ENCODE results near the gene TCF7L1.
"Not testable (repeated sequence)": the region's sequence is repeated elsewhere in the genome, so short reads cannot be mapped to it uniquely, and the experiment has no call there.

TCF7L1 gene

DNA sequence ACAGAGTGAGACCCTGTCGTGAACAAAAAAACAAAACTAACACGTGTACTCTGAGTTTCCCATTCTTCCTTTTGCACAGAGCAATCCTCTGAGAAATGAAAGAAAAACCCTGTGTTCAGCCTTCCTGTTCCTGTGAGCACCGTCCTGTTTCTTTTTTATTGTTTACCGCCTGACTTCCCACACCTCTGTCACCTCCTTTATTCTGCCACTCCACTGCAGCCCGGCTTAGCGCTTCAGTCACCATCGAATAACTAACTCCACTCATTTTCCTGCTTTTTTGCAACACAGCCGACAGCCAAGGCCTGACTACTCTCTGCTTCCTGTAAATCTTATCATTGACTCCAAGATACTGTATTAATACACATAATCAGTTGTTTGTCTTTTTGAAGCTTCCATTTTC, 153.7 kb downstream of the TCF7L1 start:
- DNase-seq, result no peak

DNA sequence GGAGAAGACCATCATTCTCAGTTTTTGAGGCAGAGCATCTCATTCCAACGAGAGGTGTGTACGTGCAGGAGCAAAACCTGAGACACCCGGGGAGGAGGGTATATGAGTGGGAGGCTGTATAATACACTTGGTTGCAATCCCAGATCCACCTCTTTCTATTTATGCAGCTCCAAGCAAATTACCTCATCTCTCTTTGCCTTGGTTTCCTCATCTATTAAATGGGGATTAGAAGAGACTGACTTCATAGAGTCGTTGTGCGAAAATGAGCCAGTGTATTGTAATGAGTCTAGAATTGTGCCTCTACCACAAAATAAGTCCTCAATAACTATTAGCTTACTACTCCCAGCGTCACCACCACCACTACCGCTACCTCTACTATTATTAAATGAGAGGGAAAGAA, 154.5 kb downstream of the TCF7L1 start:
- no peak for DNase-seq

DNA sequence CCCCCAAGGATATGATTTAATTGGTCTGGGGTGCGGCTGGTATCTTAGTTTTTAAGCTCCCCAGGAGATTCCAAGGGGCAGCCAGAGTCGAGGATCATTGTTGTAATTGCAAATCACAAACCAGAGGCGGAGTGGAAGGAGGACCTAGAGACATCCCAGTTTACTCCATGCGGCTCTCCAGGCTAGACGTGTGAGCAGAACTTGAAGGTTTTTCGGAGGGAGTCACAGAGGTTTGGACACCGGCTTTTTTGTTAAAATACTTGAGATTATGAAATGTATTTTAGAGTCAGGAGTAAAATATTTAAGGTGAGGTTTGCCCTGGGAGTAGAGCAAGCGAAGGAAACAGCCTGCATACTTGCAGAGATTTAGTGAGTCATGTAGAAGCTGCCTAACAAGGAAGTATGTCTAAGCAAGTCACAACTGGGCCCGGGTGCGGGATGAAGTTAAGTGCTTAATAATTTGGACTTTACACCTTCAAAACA, 155.1 kb downstream of the TCF7L1 start:
- DNase-seq, result no peak

DNA sequence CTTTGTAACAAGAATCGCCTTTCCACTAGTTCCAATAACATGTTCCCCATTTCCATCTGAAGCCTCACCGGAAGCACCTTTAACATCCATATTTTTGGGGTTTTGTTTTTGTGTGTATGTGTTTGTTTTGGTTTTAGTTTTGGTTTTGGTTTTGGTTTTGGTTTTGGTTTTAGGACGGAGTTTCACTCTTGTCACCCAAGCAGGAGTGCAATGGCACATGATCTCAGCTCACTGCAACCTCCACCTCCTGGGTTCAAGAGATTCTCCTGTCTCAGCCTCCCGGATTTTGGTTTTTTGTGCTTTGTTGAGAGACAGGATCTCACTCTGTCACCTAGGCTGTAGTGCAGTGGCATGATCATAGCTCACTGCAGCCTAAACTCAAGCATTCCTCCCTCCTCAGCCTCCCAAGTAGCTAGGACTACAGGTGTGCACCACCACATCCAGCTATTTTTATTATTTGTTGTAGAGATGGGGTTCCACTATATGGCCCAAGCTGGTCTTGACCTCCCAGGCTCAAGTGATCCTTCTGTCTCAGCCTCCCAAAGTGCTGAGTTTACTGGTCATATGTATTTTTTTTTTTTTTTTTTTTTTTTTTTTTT, 158.3 kb downstream of the TCF7L1 start:
- peak in 3 of 4 experiments; percentile 17 to 29 (median 25) for DNase-seq

DNA sequence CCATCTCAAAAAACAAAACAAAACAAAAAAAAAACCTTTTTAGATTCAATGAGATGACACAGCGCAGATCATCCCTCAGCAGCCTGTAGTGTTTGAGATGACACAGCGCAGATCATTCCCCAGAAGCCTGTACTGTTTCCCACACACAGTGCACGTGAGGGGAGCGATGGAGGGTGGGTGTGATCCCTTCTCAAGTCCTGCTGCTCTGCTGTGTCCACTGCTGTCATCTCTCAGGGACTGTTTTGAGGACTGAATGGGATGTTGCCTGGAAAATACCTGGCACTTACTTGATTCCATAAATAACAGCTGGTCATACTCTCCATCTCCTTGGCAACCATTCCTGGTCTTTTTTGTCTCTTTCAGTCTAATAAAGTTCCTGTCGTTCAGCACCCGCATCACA, 168.9 kb downstream of the TCF7L1 start:
- no peak for DNase-seq

DNA sequence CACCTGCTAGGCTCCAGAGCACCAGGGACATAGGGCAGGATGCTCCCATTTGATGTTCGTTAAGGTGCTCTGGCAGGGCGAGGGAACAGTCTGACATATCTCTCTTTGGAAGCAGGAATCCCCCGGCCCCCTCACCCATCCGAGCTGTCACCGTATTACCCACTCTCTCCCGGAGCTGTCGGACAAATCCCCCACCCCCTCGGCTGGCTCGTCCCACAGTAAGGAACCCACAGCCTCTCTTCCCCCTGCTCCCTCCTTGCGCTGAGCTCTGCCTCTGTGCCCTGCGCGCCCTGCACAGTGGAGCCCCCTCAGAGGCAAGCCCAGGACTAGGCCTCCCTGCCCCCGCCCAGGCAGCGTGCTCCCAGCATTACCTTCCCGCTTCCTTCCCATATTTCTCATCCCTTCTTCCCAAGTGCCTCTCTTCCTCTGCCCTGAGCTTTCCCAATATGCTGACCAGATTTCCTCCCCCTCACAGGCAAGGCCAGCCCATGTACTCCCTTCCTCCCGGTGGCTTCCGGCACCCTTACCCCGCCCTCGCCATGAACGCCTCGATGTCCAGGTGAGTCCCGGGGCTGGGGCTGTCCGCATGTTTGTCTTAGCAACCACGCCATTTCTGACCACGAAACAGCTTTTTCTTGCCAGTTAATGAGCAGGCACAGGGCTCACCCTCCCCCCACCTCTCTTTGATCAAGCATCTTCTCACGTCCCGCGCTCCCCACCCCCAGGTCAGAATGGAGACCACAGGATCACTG, 170.8 kb downstream of the TCF7L1 start:
- no peak for DNase-seq

DNA sequence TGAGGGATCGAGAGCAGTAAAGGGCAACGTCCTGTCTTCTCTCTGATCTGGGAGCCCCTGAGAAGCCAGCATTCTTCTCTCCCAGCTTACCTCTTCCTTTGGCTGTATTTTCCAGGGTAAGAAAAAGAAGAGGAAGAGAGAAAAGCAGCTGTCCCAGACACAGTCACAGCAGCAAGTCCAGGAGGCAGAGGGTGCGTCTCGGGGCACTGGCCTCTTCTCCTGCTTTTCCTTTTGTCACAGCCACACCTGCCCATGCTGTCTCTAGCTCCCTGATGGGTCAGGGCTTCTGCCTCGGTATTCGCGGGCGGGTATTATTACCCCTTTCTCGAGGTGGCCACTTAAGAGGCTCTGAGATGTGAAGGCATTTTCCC, 174.3 kb downstream of the TCF7L1 start:
- DNase-seq, result no peak

DNA sequence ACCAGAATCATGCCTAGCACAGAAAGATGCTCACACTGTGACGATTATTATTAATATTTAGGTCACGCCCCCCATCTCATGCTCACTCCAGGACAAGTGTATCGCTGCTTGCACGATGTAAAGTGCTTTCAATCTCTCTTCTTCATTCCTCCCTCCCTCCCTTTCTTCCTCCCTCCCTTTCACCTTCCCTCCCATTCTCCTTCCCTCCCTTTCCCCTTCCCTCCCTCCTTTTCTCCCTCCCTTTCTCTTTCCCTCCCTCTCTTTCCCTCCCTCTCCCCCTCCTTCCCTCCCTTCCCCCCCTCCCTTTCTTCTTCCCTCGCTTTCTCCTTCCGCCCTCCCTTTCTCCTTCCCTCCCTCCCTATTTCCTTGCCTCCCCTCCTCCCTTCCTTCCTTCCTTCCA, 175.0 kb downstream of the TCF7L1 start:
- no peak for DNase-seq

DNA sequence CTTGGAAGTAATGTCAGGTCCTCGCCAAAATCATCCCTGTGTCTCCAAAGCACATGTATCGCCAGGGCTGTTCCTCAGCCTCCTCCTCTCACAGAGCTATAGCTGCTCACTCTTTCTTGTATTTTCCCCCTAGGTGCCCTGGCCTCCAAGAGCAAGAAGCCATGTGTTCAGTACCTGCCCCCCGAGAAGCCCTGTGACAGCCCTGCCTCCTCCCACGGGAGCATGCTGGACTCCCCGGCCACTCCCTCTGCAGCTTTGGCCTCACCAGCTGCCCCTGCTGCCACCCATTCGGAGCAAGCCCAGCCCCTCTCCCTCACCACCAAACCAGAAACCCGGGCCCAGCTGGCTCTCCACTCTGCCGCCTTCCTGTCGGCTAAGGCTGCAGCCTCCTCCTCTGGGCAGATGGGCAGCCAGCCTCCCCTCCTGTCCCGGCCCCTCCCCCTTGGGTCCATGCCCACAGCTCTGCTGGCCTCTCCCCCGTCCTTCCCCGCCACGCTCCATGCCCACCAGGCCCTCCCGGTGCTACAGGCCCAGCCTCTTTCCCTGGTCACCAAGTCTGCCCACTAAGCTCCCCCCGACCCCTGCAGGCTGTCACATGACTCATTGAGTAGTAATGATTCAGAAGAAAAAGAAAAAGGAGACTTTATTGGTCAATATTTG, 175.8 kb downstream of the TCF7L1 start:
- DNase-seq, result peak in 1 of 4 experiments; percentile 8

DNA sequence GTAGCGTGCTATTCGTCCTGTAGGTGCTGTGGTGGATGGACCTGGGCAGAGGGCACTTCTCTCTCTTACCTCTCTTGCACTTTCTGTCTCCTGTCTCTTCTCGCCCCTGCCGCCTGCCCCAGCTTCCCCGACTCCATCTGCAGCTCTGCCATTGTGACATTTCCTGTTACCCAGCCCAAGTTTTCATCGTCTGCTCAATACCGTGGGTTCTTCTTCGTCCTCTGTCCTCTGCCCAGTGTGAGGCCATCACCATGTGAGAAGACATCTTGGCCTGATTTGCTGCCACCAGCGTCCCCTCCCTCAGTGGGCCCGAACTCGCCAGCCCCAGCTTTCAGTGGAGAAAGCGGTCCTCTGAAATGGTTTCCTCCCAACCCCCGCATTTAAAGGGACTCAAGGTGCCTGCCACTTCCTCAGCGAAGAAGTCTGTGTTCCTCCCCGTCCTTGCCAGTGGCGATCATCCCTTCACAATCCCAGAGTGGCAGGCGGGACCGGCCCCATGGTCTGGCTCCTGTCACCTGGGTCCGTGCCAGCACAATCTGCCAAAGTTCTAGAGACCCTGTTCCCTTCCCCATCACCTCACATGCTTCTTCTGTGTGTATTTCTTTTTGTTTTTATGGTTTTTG, 176.6 kb downstream of the TCF7L1 start:
- DNase-seq, result peak in 3 of 4 experiments; percentile 44 to 61 (median 47)

DNA sequence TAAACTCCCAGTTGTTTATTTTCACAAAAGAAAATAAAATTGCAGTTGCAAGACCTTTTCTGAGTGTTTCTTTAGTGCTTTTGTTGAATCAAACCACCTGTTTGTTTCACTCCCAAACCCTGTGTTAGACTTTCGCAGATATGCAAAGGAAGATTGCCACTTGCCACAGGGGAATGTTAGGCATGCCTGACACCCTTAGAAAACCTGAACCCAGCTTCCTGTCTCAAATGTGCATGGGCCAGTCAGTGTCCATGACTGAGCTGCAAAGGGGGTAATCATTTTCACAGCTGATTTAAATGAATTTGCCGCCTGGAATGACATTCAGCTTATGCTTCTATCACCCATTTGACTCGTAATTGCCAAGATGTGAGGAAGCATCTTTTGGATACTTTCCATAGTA, 177.1 kb downstream of the TCF7L1 start:
- DNase-seq, result no peak

DNA sequence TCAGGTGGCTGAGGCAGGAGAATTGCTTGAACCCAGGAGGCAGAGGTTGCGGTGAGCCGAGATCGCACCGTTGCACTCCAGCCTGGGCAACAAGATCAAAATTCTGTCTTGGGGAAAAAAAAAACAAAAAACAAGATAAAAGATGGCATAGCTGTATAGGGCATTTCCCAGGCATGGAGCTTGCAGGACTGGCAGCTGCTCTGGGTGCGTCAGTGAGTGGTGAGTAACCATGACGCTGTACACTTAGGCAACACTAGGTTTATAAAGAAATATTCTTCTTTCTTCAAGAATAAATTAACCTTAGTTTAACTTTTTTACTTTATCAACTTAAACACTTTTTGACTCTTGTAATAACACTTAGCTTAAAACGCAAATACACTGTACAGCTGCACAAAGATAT, 179.2 kb downstream of the TCF7L1 start:
- DNase-seq, result peak in 2 of 4 experiments; percentile 26 to 33

DNA sequence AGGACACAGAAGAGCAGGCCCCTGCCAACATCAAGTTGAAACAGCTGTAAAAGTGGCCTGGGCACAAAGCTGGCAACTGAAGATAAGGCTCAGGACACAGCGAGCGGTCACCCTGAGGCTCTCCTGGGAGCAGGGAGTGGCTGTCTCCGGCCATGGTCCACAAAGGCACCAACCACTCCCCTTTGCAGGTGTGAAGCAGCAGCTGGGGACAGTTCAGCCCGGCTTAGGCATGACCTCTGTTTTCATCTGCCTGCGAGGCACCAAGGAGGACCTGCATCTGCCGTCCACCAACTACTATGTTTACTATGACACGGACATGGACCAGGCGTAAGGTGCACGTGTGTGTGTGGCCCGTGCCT, 181.7 kb downstream of the TCF7L1 start:
- no peak for DNase-seq

DNA sequence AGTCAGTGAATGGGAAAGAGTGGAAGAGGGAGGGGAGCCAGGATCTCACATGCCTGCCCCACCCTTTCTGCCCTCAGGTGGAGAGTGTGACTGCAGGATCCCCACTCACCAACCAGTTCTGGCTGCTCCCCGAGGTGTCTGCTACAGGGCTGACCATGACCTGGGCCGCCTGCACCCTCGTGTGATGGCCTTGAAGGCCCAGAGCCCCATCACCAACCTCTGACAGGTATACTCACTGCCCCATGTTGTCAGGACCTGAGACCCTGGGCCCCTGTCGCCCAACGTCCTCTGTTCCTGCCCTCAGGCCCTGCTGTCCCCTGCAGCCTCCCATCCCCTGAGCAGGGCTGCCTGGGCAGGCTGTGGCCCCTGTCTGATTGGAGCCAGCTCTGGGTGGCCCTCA, 182.7 kb downstream of the TCF7L1 start:
- not testable (repeated sequence) for DNase-seq

DNA sequence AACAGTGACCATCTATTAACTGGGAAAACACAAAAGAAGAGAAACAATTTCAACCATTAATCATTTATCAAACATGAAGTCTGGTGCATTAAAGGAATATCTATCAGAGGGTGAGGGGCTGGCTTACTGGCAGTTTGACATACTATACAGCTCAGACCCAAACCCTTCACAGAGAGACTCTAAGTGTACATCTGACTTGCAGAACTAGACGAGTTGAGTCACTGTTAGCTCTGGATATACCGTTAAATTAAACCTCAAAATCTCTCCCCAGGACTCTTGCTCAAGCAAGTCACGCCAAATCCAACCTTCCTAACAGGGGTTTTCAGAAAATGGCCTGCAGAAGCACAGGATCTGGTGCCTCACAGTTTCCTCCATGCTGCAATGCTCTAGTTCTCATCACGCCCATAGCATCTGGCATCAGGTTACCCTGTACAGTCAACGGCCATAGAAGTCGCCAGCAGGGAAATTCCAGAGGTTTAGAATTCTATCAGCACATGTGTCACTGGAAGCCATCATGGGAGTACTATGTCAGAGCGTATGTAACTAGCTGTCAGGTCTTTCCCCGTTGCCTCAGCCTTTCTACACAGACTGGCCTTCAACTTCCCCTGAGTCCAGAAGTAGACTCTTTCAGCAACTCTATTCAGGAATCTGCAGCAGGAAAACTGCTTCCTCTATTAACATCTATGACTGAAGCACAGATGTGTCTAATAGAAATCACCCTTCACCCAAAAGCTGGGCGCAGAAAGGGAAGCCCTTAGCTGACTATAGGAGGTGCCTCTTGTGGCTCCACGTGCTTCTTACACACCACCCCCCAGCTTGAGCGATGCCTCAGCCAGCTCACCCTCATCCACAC, 185.3 kb downstream of the TCF7L1 start:
- peak; percentile 89 to 98 (median 92) for DNase-seq

DNA sequence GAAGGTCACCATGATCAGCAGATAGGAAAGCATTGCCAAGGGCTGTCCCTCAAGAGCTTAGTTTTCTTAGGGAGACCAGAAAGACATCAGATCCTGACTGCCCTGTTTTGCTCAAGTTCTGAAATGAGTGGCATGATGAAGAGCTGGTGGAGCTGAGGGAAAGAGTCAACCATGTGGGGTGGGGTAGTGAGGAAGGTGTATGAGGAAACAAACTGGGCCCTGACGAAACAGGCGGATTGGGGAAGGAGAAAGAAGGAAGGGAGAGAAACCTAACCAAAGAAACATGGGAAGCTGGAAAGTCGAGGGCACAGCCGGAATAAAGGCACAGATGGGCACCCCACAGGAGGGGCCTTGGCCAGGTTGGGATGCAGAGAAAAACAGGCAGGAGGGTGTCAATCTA, 186.6 kb downstream of the TCF7L1 start:
- peak; percentile 38 to 63 (median 62) for DNase-seq

DNA sequence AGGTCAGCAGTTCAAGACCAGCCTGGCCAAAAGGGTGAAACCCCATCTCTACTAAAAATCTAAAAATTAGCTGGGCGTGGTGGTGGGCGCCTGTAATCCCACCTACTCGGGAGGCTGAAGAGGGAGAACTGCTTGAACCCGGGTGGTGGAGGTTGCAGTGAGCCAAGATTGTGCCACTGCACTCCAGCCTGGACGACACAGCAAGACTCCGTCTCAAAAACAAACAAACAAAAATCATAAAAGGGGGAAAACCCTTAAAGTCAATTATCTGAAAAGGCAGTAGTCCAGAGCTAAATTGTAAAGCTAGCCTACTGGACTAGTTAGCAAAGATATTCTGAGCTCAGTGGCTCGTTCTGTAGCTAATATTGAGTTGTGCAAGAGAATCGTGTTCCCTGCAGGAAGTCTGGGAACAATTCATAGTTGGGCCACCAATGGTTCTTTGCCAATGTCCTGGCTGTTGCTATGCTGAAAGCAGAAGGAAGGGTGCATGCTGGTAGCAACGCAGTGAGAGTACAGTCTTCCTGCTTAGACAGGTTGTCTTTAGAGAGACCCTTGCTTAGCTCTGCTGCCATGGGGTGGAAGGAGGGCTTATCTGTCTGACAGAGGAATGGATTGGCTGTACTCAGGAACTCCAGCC, 190.3 kb downstream of the TCF7L1 start:
- peak in 2 of 4 experiments; percentile 27 to 33 for DNase-seq

DNA sequence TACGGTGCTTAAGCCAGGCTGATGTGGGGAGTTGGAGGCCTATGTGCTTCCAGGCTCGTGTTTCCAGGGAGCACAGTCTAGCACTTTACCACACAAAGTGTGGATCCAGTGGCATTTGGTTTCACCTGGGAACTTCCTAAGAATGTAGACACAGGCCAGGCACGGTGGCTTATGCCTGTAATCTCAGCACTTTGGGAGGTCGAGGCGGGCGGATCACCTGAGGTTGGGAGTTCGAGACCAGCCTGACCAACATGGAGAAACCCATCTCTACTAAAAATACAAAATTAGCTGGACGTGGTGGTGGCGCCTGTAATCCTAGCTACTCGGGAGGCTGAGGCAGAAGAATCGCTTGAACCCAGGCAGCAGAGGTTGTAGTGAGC, 190.8 kb downstream of the TCF7L1 start:
- DNase-seq, result not testable (repeated sequence)

DNA sequence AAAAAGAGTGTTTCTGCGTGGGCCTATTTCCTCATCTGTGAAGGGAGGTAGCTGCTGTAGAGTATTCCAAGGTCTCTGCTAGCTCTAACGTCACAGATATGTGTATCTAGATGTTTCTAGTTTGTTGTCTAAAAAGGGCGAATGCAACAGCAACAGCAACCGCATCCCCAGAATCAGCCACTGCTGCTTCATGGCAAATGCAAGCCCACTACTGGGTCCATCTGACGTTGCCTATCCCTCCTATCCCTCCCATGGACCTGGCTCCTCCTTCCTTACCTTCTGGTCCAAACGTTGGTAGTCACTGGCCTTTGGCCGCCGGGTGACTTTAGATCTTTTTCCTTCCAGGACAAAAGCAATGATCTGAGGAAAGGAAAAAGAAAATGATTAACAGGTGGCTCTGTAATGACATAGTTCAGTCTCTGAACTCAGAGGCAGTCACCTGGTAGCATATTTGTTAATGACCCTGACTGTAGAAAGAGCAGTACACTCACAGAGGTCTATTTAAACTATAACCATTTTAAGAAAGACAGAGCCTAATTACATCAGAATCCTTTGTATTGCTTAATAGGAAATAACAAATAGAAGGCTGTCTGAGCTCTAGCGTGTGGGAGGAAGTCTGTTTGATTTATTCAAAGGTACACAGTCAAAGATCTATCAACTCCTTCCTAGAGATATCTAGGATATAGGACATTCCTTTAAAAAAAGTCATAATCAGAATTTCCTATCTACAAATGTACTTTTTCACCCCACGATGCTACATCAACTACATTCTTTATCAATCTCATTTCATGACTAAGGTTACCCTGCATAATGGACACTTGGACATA, 191.7 kb downstream of the TCF7L1 start:
- peak in 3 of 4 experiments; percentile 37 to 75 (median 72) for DNase-seq

DNA sequence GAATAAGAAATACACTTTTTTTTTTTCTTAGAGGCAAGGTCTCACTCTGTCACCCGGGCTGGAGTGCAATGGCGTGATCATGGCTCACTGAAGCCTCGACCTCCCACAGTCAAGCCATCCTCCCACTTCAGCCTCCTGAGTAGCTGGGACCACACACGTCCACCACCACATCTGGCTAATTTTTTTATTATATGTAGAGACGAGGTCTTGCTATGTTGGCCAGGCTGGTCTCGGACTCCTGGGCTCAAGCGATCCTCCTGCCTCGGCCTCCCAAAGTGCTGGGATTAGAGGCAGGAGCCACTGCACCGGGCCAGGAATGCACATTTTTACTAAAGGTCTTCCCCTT, 192.2 kb downstream of the TCF7L1 start:
- no peak for DNase-seq

Measured in suppressor macrophage (primary cell).